ENCODE results near the gene CNPY1. TPM values are rescaled to one million over a fixed set of nuclear protein-coding genes. Genes with fewer than 3 reads are reported as not detected.

CNPY1 gene
- total RNA-seq, 1 experiment from 2014 or later = not detected

DNA sequence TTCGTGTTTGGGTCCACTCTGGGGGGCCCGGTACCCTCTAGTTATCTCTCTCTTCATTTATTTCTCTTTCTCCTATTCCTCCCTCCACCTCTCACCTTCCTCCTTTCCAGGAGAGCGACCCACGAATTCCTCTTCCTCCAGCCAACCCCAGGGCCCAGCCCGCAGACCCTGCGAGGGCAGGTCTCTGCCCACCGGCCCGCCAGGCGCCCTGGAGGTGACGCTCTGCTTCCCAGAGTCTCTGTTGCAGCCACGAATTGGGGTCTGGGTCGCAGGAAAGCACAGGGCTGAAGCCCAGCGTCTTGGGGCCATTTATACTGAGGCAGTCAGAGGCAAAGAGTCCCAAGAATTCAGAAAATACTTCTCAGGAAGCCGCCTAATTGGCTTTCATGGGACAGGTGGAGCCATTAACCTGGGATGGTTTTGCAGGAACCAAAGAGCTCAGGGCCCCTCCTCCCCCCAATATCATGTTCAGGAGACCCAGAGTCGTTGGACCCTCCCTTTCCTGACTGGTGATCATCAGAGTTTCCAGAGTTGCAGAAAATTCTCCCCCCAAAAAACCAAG, 91.1 kb downstream of the CNPY1 start:
- no peak for DNase-seq (ENCODE audit: low read depth)

DNA sequence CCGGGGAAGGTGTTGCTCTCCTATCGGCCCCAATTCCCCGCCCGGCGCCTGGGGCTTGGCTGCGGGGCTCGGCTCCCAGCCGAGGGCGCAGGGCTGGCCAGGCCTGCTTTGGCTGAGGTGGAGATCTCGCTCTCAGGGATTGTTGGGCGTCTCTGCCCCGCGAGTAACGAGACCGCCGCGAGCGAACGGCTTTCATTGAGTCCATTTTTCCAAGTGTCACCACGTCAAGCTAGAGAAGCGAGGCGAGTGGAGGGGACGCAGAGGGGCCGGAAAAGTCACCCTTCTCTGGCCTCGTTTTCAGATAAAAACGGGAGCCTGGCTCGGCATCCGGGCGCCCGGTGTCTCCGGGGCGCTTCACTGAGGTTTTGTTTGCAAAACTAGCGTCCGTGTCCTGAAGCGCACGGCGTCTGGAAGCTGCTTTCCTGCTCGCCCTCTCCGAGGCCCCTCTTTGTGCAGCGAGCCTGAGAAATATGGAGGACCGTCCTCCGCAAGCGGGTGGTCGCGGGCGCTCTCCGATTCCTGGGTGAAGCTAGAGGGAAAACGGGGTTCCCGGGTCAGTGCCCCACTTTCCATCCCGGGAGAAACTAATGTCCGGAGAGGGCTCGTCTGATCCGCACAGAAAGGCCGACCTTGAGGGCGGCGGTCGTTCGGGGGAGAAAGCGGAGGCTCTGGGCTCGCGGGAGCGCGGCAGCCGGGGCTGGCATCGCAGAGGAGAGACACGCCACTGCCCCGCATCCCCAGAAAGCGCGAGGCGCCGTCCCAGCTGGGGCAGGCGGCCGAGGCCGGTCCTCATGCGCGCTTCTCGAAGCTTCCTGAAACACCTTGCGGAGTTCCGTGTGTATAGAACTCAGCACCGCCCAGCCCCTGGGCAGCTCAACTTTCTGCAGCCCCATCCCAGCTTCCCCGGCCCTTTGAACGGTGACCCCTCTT, 91.9 kb downstream of the CNPY1 start:
- DNase-seq (ENCODE audit: low read depth) = no peak

DNA sequence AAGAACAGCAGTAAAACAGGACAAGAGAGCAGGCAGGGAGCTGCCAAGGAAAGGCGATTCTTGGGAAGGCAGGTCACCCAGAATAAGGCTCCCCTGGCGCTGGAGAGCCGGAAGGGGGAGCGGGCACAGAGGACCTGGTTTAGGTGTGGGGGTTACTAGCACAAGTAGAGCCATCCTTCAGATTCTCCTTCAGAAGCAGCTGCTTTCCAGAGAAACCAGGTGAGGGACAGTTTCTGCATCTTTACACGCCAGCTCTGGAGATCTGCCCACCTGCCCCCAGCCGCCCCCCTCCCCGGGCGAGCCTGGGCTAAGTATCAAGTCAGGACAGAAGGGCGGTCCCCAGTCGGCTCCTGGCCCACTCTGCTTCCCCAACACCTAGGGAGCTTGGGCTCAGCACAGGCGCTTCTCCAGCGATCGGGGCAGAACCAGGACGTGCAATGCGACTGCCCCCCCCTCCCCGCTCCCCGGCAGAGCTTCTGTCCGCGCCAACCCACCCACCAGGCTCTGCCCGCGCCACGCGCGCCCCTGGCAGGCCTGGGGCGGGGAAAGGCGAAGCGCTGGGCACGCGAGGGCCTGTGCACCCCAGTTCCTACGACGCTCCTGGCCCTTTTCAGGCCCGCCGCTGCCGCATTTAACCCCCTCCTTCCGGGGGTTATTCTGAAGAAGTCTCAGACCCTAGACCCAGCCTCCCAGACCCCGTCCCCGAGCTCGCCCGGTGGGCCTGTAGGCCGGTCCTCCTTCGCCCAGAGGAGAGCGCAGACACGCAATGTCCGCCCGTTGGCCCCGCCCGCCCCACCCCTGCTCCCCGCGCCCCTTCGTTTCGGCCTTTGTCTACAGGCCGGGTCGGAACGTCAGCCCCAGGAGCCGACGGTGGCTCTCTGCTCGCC, 92.8 kb downstream of the CNPY1 start:
- DNase-seq (ENCODE audit: low read depth) = no peak

DNA sequence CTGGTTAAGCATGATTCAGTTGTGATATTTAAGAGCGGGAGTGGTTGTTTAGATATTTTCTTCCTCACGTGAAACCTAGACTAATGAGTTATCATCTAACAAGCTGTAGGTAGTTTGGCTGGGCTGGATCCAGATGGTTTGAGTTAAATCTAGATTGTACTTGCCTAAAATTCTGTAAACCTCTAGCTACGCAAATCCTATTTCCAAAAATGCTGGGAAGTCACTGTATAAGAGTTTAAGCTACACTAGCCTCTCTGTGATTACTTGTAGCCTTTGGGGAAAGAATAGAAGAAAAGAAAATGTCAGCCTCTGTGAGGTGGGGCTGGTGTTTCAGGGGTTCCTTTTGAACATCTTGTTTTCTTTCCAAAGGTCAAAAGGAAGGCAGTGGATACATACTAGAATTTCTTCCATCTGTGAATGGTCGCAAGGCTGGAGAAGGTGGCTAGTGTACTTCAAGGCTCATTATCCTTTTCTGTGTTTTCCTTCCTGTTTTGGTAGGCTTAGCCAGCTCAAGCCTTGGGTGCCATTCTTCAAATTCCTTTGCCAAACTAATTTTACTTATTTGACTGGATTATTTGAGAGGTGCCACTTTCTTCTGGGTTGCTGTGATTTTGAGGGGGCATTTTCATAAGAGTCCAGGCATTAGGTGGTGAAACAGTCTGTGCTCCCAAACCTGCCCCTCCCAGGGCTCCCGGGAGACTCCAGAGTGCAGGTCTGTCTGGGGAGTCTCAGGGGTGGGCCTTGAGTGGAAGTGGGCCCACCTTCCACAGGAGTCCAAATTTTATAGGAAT, 93.7 kb downstream of the CNPY1 start:
- DNase-seq (ENCODE audit: low read depth) = no peak

DNA sequence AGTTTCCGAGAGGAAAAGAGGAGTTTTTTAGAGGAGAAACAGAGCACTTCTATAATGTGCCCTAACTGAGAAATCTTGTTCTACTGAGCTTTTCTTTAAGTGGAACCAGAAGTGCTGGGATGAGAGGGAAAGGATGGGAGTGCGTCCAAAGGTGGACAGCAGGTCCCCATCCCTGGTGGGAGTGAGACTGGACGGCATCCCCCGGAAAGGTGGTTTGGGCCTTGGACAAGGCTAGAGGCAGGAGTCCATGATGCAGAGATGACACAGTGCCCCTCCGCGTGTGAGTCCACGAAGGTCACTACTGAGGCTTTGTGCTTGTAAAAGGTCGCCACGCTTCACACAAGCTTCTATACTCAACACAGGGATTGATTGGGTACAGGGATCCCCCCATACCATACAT, 94.5 kb downstream of the CNPY1 start:
- DNase-seq (ENCODE audit: low read depth) = no peak

Other genes with a start within 250 kb of the CNPY1 start
- 108 and 114 TPM in 2 replicates for gene INSIG1, start 248.7 kb downstream of the CNPY1 start, total RNA-seq (2014; rRNA removed; shearing (Covaris generic))
- not detected in 2 replicates for gene EN2, start 88.4 kb downstream of the CNPY1 start, total RNA-seq (2014; rRNA removed; shearing (Covaris generic))
- gene RBM33, start 98.1 kb upstream of the CNPY1 start, total RNA-seq (2014; rRNA removed; shearing (Covaris generic)) = 11.6 and 12.7 TPM in 2 replicates

All from RPMI7951 (cell line).